PC-3 (cell line): ENCODE results near the gene CELF1. TPM values are rescaled to one million over a fixed set of nuclear protein-coding genes. Genes with fewer than 3 reads are reported as not detected.

Experiments used
- ATAC-seq: fragments of 200-7000 bp; cut with Tn5 transposase; 2 replicates; pipeline ENCODE4 v1.9.1; 2020; ENCODE audit warnings: mild to moderate bottlenecking, moderate library complexity
- BruUV-seq: library from RNA; stranded (reverse); fragments of 400-500 nt; replicated peaks from 2 replicates; lab custom pipeline; 2021; lab: Mats Ljungman, UMichigan
- CTCF ChIA-PET: fragments of 300-600 bp; sonication (Branson Sonifier 250); formaldehyde crosslinking; loops from one replicate; lab custom pipeline; 2022; ENCODE audit warnings: antibody characterized with exemption; lab: Charles Lee
- POLR2A ChIA-PET: fragments of 300-600 bp; sonication (Branson Sonifier 250); formaldehyde crosslinking; loops from one replicate; lab custom pipeline; 2022; ENCODE audit warnings: antibody characterized with exemption; ENCODE audit not compliant: unreplicated experiment; lab: Charles Lee
- DNase-seq: peaks from one replicate; pipeline ENCODE4 v3.0.0-alpha.2; 2015
- H2AFZ ChIP-seq: fragments of 300-600 bp; sonication (generic); 2 replicates; pipeline ENCODE4 v1.6.0; 2016; ENCODE audit warnings: antibody characterized with exemption, low read length
- H3F3A ChIP-seq: fragments of 300-600 bp; sonication (generic); one replicate; pipeline ENCODE4 v1.6.0; 2017; ENCODE audit warnings: antibody characterized with exemption, low read length, control low read depth, mild to moderate bottlenecking; ENCODE audit not compliant: unreplicated experiment
- H3K27ac ChIP-seq: fragments of 300-600 bp; sonication (generic); 2 replicates; pipeline ENCODE4 v1.5.1; 2016; ENCODE audit warnings: mild to moderate bottlenecking, low read length
- H3K27me3 ChIP-seq: fragments of 300-600 bp; sonication (generic); 2 replicates; pipeline ENCODE4 v1.6.1; 2016; ENCODE audit warnings: low read length, mixed read lengths
- H3K36me3 ChIP-seq: fragments of 300-600 bp; sonication (generic); 2 replicates; pipeline ENCODE4 v1.6.1; 2016; ENCODE audit warnings: low read depth, mixed run types, low read length, mixed read lengths
- H3K4me1 ChIP-seq: fragments of 300-600 bp; sonication (generic); 2 replicates; pipeline ENCODE4 v1.5.1; 2016; ENCODE audit warnings: low read length; ENCODE audit not compliant: insufficient read depth
- H3K4me2 ChIP-seq: fragments of 300-600 bp; sonication (generic); 2 replicates; pipeline ENCODE4 v1.6.0; 2016; ENCODE audit warnings: low read length
- H3K4me3 ChIP-seq: fragments of 300-600 bp; sonication (generic); 2 replicates; pipeline ENCODE4 v1.5.1; 2016; ENCODE audit warnings: mild to moderate bottlenecking, low read length, mixed read lengths
- H3K79me2 ChIP-seq: fragments of 300-600 bp; sonication (generic); 2 replicates; pipeline ENCODE4 v1.6.1; 2017; ENCODE audit warnings: low read length, mixed read lengths
- H3K9ac ChIP-seq: fragments of 300-600 bp; sonication (generic); 2 replicates; pipeline ENCODE4 v1.6.0; 2016; ENCODE audit warnings: mild to moderate bottlenecking, low read length
- H3K9me2 ChIP-seq: fragments of 300-600 bp; sonication (generic); replicated peaks from 2 replicates; pipeline ENCODE4 v1.6.1; 2016; ENCODE audit warnings: mixed run types, low read length, mixed read lengths
- H3K9me3 ChIP-seq: fragments of 300-600 bp; sonication (generic); 2 replicates; pipeline ENCODE4 v1.6.1; 2016; ENCODE audit warnings: low read length, mixed read lengths
- H4K20me1 ChIP-seq: fragments of 300-600 bp; sonication (generic); 2 replicates; pipeline ENCODE4 v1.6.1; 2016; ENCODE audit warnings: low read length, mixed read lengths
- EZH2 ChIP-seq: fragments of 300-600 bp; sonication (generic); IDR thresholded peaks from one replicate; pipeline ENCODE4 v1.6.1; 2017; ENCODE audit warnings: antibody characterized with exemption, mild to moderate bottlenecking, low read length; ENCODE audit not compliant: unreplicated experiment
- EZH2phosphoT487 ChIP-seq: fragments of 300-600 bp; sonication (generic); IDR thresholded peaks from 2 replicates; pipeline ENCODE4 v1.6.1; 2018; ENCODE audit warnings: mild to moderate bottlenecking, antibody characterized with exemption, low read length, borderline replicate concordance
- intact Hi-C: fragments of 100-400 bp; cut with micrococcal nuclease; formaldehyde crosslinking; loops from 2 replicates; pipeline ENCODE4 v1.9.0; 2023
- total RNA-seq: library from RNA; depleted of rRNA; stranded (reverse); fragments of >200 nt; gene quantifications from 2 replicates; pipeline ENCODE4 v1.2.3, GENCODE V29; 2014
- TF ChIP-seq, protein P1 (sequence below): fragments of 300-600 bp; sonication (generic); conservative IDR thresholded peaks from 2 replicates; pipeline ENCODE4 v1.5.1; 2017; ENCODE audit warnings: antibody characterized with exemption, low read depth, mild to moderate bottlenecking, low read length

Gene CELF1
- total RNA-seq, 1 experiment from 2014 or later, result 80.1 TPM

DNA sequence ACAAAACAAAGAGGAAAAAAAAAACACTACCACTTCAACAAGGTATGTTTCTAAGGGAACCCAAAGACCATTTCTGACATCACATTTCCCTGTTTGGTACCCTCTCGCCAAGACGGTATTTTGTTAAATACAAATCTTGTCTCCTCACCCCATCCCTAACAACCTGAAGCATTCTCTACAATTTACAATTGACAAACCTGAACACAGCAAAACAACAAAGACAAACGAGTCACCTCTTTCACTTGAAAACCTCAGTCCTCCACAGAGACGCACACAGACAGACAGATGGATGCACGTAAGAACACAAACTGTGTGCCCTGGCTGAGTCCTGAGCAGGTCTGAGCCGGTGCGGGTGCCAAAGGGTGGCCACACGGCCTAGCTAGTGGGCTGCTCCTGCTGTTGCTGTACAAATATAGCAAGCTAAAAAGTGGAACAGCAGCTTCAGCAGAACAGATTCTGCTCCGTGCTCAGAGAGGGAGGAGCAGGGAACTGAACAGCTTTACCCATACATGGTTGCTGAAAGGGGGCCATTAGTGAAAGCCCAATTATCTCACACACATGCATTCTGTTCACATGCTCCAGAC is 28.5 kb downstream of the CELF1 start:
- H3K36me3 ChIP-seq, result 0 out of 2 replicates have a peak, but pooled peaks cover 2% of the 10 kb centered on the region
- peak overlapping the region; percentile 65 for H3K27ac ChIP-seq
- BruUV-seq, result no TSS peak
- no peak overlapping the region for H3K9ac ChIP-seq
- H3K9me3 ChIP-seq, result no peaks in the 10 kb centered on the region
- ATAC-seq (no peak), DNase-seq (no peak)
- peak overlapping the region; percentile 36; the same call in 1 of the 2 replicates for H3K4me3 ChIP-seq
- ChIA-PET CTCF (interaction anchor here (1.2 kb wide), 1 partner anchor 16 kb away, joined by 7 read pairs; no protein-coding TSS in a partner anchor), POLR2A (interaction anchor here (0.6 to 0.7 kb wide), 2 partner anchors 13 to 40 kb away, joined by 5 read pairs; no protein-coding TSS in a partner anchor)
- H3F3A ChIP-seq, result peaks cover 8% of the 10 kb centered on the region
- no peaks in the 10 kb centered on the region for H3K9me2 ChIP-seq
- H3K79me2 ChIP-seq, result peaks cover 100% of the 10 kb centered on the region
- no peak overlapping the region for H2AFZ ChIP-seq
- peak overlapping the region; percentile 72 for H3K4me2 ChIP-seq
- H3K27me3 ChIP-seq, result no peaks in the 10 kb centered on the region
- TF ChIP-seq EZH2 (no peak), EZH2phosphoT487 (no peak)
- TF ChIP-seq, protein P1, sequence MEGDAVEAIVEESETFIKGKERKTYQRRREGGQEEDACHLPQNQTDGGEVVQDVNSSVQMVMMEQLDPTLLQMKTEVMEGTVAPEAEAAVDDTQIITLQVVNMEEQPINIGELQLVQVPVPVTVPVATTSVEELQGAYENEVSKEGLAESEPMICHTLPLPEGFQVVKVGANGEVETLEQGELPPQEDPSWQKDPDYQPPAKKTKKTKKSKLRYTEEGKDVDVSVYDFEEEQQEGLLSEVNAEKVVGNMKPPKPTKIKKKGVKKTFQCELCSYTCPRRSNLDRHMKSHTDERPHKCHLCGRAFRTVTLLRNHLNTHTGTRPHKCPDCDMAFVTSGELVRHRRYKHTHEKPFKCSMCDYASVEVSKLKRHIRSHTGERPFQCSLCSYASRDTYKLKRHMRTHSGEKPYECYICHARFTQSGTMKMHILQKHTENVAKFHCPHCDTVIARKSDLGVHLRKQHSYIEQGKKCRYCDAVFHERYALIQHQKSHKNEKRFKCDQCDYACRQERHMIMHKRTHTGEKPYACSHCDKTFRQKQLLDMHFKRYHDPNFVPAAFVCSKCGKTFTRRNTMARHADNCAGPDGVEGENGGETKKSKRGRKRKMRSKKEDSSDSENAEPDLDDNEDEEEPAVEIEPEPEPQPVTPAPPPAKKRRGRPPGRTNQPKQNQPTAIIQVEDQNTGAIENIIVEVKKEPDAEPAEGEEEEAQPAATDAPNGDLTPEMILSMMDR, result no peak
- H3K4me1 ChIP-seq, result peaks cover 24% of the 10 kb centered on the region
- H4K20me1 ChIP-seq, result peaks cover 39% of the 10 kb centered on the region
- intact Hi-C loops, result loop anchor here (2.0 to 5.0 kb wide), 2 partner anchors 14 to 47 kb away; no protein-coding TSS in a partner anchor

DNA sequence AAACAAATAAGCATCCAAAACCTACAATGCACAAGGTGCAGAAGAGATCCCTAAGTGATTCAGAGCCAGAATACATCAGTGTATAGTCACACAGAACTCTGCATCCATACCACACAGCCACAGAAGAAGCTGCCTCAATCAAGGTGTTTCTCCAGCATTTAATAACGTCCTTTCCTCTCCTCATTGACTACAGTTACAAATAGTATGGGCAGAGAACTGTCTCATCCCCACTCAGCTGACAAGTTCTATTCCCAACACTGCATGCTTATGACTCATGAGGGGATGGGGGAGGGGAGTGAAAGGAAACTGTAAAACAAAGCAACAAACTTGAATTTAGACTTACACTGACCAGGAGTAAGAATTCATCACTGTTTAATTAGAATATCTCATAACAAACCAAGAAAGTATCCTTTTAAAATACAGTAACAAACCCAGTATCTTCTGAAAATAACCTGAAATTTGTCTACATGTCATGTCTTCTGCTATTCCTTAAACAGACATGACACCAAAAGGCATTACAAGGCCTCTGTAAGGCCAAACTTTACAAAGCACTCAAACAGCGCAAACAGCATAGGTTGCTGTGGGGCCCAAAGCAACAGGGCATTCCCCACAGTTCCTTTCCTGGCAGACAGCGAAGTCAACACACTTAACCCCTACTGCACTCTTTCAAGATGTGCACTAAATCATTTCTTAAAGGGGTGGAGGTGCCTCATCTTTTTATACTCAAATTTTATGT is 29.3 kb downstream of the CELF1 start:
- DNase-seq (peak; percentile 74), ATAC-seq (peak; percentile 92)
- Histone ChIP-seq H3F3A (peaks cover 8% of the 10 kb centered on the region), H3K36me3 (0 out of 2 replicates have a peak, but pooled peaks cover 2% of the 10 kb centered on the region), H3K27me3 (no peaks in the 10 kb centered on the region), H3K9me3 (no peaks in the 10 kb centered on the region), H3K9ac (0 out of 2 replicates have a peak overlapping the region, but pooled peaks have one; percentile 7), H3K79me2 (peaks cover 98% of the 10 kb centered on the region), H3K4me2 (peak overlapping the region; percentile 72), H4K20me1 (peaks cover 43% of the 10 kb centered on the region), H3K9me2 (no peaks in the 10 kb centered on the region), H2AFZ (no peak overlapping the region), H3K4me3 (peak overlapping the region; percentile 36; the same call in 1 of the 2 replicates), H3K27ac (peak overlapping the region; percentile 65), H3K4me1 (peaks cover 24% of the 10 kb centered on the region)
- POLR2A ChIA-PET, result no interaction called here
- CTCF ChIA-PET, result no interaction called here
- no TSS peak for BruUV-seq
- TF ChIP-seq EZH2phosphoT487 (no peak), EZH2 (no peak)
- TF ChIP-seq, protein P1, result no peak
- intact Hi-C loops, result loop anchor here (2.0 to 5.0 kb wide), 2 partner anchors 15 to 46 kb away; no protein-coding TSS in a partner anchor
